ENCODE data around the gene MTMR11. TPM values are rescaled to one million over a fixed set of nuclear protein-coding genes. Genes with fewer than 3 reads are reported as not detected.

Gene MTMR11
- total and polyA plus RNA-seq, 2 of the 13 experiments (the other 11 are each of a cell fraction or from before 2014, with no cell fraction given) = 0.49 to 2.8 TPM

- TF ChIP-seq ZMYM4 (CRISPR knock-in tag; IDR thresholded peaks at IDR 0.05) = peak; percentile 49; the same call in 1 of the 2 replicates
- 0 out of 2 replicates have a peak, but pooled peaks have one; percentile 35 for TF ChIP-seq ZSCAN20 (CRISPR knock-in tag; IDR thresholded peaks at IDR 0.05; ENCODE audit: borderline replicate concordance)
- peak; percentile 31; the same call in 1 of the 2 replicates for TF ChIP-seq MAX (IDR thresholded peaks at IDR 0.05)
- peak; percentile 49; the same call in 1 of the 2 replicates for TF ChIP-seq ISL2 (CRISPR knock-in tag; IDR thresholded peaks at IDR 0.05)
- TF ChIP-seq NFIC (IDR thresholded peaks at IDR 0.05; ENCODE audit: low read length) = 0 out of 2 replicates have a peak, but pooled peaks have one; percentile 46
- no peak for TF ChIP-seq MAZ (IDR thresholded peaks at IDR 0.05; ENCODE audit: borderline replicate concordance, low read depth, low read length)
- TF ChIP-seq MAZ (CRISPR knock-in tag; IDR thresholded peaks at IDR 0.05; ENCODE audit: low read depth) = 0 out of 2 replicates have a peak, but pooled peaks have one; percentile 23
- peak; percentile 43 for TF ChIP-seq TEAD3 (CRISPR knock-in tag; optimal IDR thresholded peaks at IDR 0.05; ENCODE audit: borderline replicate concordance)
- peak; percentile 38; the same call in 1 of the 2 replicates for TF ChIP-seq SNAPC2 (CRISPR knock-in tag; IDR thresholded peaks at IDR 0.05)
- TF ChIP-seq RFXAP (CRISPR knock-in tag; IDR thresholded peaks at IDR 0.05; ENCODE audit: borderline replicate concordance) = no peak
- TF ChIP-seq FLYWCH1 (CRISPR knock-in tag; IDR thresholded peaks at IDR 0.05) = no peak
- peak; percentile 16; the same call in 1 of the 2 replicates for TF ChIP-seq CBX5 (CRISPR knock-in tag; IDR thresholded peaks at IDR 0.05; ENCODE audit: borderline replicate concordance)
- peak; percentile 74; the same call in 1 of the 2 replicates for TF ChIP-seq ZFP37 (CRISPR knock-in tag; IDR thresholded peaks at IDR 0.05; ENCODE audit: borderline replicate concordance)
- TF ChIP-seq RAD21 (CRISPR knock-in tag; IDR thresholded peaks at IDR 0.05) = peak; percentile 27; the same call in 1 of the 2 replicates
- 0 out of 2 replicates have a peak, but pooled peaks have one; percentile 30 for TF ChIP-seq ZNF160 (CRISPR knock-in tag; IDR thresholded peaks at IDR 0.05)
- TF ChIP-seq HOMEZ (CRISPR knock-in tag; IDR thresholded peaks at IDR 0.05; ENCODE audit: low read depth) = 0 out of 2 replicates have a peak, but pooled peaks have one; percentile 15
- TF ChIP-seq SP2 (CRISPR knock-in tag; IDR thresholded peaks at IDR 0.05) = peak; percentile 25; the same call in 1 of the 2 replicates
- 0 out of 2 replicates have a peak, but pooled peaks have one; percentile 21 for TF ChIP-seq TP53 (CRISPR knock-in tag; conservative IDR thresholded peaks at IDR 0.05)
- TF ChIP-seq KDM5A (IDR thresholded peaks at IDR 0.05; ENCODE audit: borderline replicate concordance, low read length) = peak; percentile 5; the same call in 1 of the 2 replicates
- TF ChIP-seq SALL2 (CRISPR knock-in tag; IDR thresholded peaks at IDR 0.05) = 0 out of 2 replicates have a peak, but pooled peaks have one; percentile 51
- TF ChIP-seq BRF2 (CRISPR knock-in tag; IDR thresholded peaks at IDR 0.05) = 0 out of 2 replicates have a peak, but pooled peaks have one; percentile 29
- no peak for TF ChIP-seq FOXO1 (CRISPR knock-in tag; IDR thresholded peaks at IDR 0.05)
- TF ChIP-seq FOXP4 (CRISPR knock-in tag; IDR thresholded peaks at IDR 0.05) = peak; percentile 59
- peak; percentile 22; the same call in 1 of the 2 replicates for TF ChIP-seq TFDP2 (CRISPR knock-in tag; IDR thresholded peaks at IDR 0.05)
Observed at GRCh38 chr1:149888247-149888998, 48.3 kb downstream of the MTMR11 start (continued).
